HG03521 (cell line): ENCODE data around the gene NUDT14.

ENCODE experiments used
- ATAC-seq: cut with Tn5 transposase; IDR thresholded peaks from one replicate; pipeline ENCODE4 v1.9.1; 2021; ENCODE audit warnings: mild to moderate bottlenecking, moderate library complexity; ENCODE audit not compliant: unreplicated experiment

The NUDT14 gene

DNA sequence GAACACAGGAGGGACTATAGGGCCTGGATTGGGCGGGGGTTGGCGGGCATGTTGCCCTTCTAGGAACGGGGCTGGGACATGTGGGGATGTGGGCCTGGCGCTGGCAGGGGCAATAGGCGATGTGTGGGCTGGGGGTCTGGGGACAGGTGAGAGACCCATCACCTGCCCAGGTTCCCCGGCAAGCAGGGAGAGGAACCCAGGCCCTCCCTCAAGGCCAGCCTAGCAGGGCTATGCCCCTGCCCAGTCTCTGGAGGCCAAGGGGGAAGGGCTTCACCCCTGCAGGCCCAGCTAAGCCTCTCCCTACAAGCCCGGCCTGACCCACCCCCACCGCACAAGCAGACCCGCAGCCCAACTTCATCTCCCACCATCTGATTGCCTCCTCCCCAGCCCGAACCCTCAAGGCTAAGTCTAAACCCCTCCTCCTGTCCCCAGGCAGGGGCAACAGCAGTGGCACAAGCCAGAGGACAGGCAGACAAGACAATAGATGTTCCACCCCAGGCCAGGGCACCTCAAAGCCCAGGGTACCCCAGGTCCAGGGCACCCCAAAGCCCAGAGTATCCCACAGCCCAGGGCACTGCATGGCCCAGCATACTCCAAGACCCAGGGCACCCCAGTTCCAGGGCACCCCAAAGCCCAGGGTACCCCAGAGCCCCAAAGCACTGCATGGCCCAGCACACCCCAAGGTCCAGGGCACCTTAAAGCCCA, 19.0 kb downstream of the NUDT14 start:
- ATAC-seq = no peak

- no peak for ATAC-seq
Observed at GRCh38 chr14:105161309-105161708, 19.8 kb downstream of the NUDT14 start.

GRCh38 chr14:105160776-105161175, 20.3 kb downstream of the NUDT14 start:
- no peak for ATAC-seq

- ATAC-seq = no peak
Observed at GRCh38 chr14:105159344-105159743, 21.8 kb downstream of the NUDT14 start.

- ATAC-seq = no peak
Observed at GRCh38 chr14:105158794-105159193, 22.3 kb downstream of the NUDT14 start.

GRCh38 chr14:105157872-105158271, 23.2 kb downstream of the NUDT14 start:
- no peak for ATAC-seq

GRCh38 chr14:105156414-105157375, 24.4 kb downstream of the NUDT14 start:
- ATAC-seq = no peak

DNA sequence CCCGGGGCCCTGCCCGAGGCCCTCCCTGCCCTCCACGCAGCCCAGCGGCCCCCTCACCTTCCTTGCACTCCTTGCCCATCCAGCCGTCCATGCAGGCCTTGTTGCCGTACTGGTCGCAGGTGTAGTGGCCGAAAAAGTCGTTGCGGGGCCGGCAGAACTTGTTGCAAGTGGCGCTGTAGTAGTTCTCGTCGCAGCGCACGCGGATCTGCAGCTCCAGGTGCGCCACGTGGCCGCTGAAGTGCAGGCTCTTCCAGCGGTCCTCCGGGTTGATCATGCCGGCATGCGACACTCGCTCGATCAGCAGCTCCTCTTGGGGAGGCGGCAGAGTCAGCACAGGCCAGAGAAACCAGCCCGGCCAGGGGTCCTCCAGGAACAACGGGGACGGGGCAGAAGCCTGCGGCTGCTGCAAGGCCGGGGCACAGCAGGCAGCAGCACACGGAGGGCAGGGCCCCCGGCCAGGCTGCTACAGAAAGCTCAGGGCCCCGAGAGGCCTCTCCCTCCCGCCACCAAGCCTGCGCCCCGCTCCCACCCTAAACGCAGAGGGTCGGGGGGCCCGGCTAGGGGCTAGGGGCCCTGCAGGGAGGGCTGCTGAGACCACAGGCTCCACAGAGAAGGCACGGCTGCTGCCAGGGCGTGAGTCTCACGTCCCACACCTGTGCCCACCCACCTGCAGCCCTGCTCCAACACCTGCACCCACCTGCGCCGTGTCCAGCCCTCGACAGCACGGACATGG, 25.3 kb downstream of the NUDT14 start:
- no peak for ATAC-seq

DNA sequence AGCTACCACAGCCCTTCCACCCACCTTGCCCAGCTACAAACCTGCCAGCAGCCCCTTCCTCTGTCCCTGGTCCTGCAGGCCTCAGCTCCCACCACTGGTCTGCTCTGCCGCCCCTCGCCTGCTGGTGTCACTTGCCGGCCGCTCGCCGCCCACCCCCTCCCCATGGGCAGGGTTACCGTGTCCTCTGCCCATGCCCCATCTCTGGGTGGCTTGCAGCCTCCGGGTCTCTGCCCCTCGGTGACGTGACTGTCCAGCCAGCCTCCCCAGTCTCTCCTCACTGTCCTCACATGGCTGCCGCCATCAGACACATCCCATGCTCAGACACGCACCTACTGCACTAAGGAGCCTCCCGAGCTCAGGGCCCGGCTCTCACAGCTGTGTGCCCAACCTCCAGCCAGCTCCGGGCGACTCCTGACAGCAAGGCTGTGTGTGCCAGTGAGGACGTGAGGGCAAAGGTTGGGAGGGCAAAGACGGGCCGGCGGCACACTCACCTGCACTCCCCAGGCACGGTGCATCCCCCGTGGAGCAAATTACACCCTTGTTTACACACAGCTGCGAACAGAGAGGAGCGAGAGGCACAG, 26.0 kb downstream of the NUDT14 start:
- ATAC-seq = no peak

- no peak for ATAC-seq
Observed at GRCh38 chr14:105154476-105154871, 26.6 kb downstream of the NUDT14 start.

DNA sequence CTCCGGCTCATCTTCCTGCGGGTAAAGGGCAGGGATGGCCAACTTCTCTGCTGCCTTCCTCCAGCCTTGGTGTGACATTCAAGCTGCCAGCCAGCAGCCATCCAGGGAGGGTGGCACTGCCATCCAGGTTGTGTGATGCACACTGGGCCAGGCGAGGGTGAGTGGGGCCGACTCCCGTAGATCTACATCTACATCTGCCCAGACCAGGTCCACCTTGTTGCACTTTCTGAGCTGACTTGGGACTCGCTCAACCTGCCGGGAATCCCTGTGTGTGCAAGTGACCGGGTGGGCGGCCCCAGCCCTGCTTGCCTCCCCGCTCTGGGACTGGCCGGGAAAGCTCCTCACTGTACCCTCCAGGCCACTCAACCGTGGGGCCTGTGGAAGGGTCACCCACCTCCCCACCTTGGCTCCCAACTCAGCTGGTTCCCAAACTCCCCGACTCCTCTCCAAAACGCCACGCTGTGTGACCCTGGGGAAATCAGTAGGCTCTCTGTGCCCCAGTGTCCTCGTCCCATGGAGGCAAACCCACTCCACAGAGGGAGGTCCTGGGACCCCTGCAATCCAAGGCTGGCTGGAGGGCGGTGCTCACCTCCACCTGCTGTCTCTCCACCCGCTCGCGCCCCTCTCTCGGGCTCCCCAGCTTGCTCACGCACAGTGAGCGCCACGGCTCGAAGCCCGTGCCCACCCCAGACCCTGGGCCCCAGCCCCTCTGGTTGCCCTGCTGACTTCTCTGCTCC, 27.2 kb downstream of the NUDT14 start:
- ATAC-seq = no peak

DNA sequence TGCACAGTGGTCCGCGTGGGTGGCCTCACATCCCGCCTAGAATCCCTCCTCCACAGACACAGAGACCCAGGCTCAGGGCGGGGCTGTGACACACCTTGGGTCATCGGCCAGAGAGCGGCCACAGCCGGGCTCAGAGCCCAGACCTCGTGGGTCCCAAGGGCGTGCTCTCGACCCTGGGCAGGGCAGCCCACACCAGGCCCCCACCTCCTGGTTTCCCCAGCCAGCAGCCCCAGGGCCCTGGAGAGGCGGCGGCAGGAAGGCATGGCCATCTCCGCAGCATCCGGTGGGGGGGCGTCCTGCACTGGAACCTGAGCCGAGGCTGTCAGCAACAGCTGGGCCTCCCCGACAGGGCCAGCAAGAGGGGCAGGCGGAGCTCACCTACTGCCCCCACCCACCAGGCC, 27.8 kb downstream of the NUDT14 start:
- no peak for ATAC-seq

DNA sequence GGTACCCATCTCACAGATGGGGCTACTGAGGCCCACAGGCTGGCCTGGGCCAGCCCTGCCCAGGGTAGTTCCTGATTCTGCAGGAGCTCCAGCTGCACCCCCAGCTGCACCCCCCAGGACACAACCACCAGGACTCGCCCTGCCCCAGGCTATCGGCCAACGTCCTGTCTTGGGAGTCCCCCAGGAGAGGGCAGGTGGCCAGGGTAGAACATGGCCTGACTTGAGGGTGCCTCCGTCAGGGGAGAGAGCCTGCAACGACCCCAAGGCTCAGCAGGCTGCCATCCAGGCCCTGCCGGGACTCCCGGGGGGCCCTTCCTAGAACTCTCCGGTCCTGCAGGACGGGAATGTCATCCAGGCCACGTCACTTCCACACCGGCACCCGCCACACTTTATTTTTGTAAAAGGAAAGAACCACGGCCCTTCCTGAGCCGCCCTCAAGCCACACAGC, 28.3 kb downstream of the NUDT14 start:
- no peak for ATAC-seq

DNA sequence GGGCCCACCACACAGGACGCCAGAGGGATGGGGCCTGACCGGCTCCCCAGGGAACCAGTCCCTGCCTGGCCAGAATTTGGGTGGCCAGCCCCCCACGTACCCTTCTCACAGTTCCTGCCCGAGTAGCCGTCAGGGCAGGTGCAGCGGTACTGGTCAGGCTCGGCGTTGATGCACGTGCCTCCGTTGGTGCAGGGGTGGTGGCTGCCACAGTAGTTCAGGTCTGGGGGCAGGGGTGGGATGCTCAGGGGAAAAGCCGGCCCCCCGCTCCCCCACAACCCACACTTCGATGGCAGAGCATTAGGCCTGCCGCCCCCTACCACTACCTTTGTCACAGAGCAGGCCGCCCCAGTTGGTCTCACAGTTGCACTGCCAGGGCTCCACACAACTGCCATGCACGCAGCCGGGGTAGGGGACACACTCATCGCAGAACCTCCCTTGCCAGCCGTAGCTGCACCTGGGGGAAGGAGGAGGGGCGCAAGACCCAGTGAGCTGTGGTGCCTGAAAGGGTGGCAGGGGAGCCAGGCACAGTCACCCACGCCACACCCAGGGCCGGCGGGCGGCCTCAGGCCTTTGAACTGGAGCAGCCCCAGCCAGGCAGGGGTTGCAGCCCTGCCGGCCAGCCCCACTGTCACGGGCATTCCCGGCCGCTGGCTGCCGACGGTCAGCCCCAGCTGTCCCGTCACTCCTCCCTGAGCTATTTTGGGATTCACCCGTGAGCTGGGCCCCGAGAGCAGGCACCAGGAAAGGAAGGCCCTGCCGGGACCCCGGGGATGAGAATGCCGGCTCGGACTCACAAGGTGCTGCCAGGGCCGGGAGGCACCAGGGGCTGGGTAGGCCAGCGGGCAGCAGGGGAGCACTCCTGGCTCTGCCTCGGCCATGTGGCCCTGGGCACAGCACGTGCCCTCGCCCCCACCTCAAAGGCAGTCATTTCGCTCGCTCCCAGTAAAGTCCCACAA, 29.0 kb downstream of the NUDT14 start:
- ATAC-seq = no peak

DNA sequence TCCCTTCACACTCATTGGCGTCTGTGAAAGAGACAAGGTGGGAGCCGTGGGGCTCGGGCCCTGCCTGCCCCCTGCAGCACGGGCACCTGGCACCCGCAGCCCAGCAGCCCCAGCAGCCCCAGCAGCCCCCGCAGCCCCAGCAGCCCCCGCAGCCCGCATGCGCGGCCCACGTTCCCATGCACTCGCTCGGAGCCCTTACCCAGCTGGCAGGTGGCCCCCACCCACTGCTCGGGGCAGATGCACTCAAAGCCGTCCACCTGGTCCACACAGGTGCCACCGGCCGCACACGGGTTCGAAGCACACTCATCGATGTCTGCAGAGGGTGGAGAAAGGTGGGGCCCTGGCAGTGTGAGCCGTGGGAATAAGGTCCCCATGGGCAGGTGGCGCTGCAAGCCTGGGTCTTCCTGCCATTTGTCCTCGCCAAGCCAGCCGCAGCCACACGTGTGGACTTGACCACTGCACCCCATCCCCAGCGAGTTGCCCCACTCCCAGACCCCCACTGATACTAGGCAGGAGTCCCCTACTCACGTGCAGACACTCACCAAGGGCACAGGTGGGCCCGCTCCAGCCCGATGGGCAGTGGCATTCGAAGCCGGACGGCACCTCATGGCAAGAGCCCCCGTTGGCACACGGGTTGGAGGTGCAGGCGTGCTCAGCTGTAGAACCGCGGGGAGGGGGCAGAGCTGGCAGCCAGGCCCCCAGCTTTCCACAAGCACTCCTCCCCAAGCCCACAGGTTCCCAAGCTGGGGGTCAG, 29.9 kb downstream of the NUDT14 start:
- ATAC-seq = no peak

DNA sequence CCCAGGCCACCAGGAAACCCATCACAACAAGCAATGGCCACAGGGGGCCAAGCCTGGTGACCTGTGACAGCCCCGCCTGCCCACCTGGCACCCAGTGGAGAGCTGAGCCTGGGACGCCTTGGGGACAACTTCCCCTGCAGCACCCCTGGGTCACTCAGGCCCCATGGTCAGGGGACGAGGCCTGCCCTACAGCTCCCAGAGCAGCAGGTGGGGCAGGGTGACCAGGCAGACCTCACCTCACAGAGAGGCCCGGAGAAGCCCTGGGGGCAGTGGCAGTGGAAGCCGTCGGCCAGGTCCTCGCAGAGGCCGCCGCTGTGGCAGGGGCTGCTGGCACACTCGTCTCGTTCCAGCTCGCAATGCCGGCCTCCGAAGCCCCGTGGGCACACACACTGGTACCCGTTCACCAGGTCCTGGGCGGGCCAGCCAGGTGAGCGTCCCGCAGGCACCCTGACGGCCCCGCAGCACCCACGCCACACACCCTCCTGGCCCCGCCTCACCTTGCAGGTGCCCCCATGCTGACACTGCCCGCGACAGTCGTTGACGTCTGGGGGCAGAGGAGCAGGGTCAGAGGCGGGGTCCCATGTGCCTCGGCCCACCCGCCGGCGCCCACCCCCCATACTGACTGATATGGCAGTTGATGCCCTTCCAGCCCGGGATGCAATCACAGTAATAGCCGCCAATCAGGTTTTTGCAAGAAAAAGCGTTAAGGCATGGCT, 30.6 kb downstream of the NUDT14 start:
- no peak for ATAC-seq

DNA sequence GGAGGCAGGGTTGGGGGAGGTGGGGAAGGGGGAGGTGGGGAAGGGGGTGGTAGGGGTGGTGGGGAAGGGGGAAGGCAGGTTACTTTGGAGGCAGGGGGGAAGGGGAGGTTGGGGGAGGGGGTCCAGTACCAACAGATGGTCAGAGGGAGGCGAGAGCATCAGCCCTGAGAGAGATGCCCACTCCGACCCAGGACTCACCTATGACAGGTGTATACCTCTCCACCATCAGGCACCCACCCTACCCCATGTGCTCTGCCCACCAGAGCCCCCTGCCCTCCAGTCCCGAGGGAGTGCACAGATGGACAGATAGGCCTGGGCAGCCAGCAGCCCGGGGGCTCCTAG, 31.1 kb downstream of the NUDT14 start:
- no peak for ATAC-seq
